GM19099 (cell line): ENCODE measurements around the gene PIP5K1A.
A peak's percentile ranks its signal among the peaks of the same experiment; 100 is the strongest.

Experiments used
- POLR2A ChIP-seq: IDR thresholded peaks from 3 replicates; pipeline ENCODE4 v1.6.1; 2011; ENCODE audit warnings: low read depth; ENCODE audit not compliant: insufficient read length; ENCODE audit errors: extremely low read depth

PIP5K1A gene, protein sequence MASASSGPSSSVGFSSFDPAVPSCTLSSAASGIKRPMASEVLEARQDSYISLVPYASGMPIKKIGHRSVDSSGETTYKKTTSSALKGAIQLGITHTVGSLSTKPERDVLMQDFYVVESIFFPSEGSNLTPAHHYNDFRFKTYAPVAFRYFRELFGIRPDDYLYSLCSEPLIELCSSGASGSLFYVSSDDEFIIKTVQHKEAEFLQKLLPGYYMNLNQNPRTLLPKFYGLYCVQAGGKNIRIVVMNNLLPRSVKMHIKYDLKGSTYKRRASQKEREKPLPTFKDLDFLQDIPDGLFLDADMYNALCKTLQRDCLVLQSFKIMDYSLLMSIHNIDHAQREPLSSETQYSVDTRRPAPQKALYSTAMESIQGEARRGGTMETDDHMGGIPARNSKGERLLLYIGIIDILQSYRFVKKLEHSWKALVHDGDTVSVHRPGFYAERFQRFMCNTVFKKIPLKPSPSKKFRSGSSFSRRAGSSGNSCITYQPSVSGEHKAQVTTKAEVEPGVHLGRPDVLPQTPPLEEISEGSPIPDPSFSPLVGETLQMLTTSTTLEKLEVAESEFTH

GRCh38 chr1:151198254-151199127, at the start of gene PIP5K1A:
TSS of gene PIP5K1A (plus strand) at chr1:151198552. CDS start at chr1:151198997, 445 bp downstream.
- TF ChIP-seq POLR2A = peak; percentile 80

- TF ChIP-seq POLR2A = no peak
These were observed 41.9 kb upstream of the PIP5K1A start, which contains the start of gene TNFAIP8L2 for GRCh38 chr1:151156515-151156819. TSS of gene TNFAIP8L2 (plus strand) at chr1:151156649. CDS start at chr1:151158698, 2,049 bp downstream.

GRCh38 chr1:151157067-151157531, 41.3 kb upstream of the PIP5K1A start:
- peak; percentile 31 for TF ChIP-seq POLR2A

DNA sequence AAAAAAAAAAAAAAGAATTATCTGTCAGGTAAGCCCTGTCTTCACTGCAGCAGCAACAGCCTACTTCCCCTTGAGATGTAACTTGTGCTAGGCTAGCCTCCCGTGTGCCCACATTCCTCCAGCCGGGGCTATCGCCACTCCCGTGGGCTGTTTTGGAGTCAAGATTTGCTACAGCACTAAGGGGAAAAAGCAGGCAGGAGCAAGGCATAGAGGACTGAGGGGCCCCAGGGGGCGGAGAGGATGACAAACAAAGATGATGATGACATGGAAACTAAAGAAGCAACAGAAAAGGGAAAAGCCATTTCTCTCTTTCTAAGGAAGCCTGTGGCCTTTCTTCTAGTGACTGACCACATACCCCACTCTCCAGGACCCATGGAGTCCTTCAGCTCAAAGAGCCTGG, 40.0 kb upstream of the PIP5K1A start:
- no peak for TF ChIP-seq POLR2A

GRCh38 chr1:151158751-151159251, 39.6 kb upstream of the PIP5K1A start:
- no peak for TF ChIP-seq POLR2A

DNA sequence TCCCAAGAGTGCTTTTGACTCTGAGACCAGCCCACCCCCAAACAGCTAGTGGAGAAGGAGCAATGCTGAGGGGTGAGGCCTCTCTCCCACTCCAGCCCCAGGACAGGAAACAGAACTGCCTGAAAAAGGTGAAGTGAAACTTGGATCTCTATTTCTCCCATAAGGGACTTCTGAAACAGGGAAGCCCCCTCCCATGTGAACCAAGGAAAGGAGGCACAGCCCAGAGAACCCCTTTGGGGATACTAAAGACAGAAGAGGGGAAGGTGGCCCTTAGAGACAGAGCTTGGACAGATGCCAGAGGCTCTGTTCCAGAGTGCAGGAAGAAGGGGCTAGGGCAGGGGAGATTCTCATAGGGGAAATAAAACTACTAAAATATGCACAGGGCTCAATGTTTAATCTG, 39.0 kb upstream of the PIP5K1A start:
- TF ChIP-seq POLR2A = no peak

DNA sequence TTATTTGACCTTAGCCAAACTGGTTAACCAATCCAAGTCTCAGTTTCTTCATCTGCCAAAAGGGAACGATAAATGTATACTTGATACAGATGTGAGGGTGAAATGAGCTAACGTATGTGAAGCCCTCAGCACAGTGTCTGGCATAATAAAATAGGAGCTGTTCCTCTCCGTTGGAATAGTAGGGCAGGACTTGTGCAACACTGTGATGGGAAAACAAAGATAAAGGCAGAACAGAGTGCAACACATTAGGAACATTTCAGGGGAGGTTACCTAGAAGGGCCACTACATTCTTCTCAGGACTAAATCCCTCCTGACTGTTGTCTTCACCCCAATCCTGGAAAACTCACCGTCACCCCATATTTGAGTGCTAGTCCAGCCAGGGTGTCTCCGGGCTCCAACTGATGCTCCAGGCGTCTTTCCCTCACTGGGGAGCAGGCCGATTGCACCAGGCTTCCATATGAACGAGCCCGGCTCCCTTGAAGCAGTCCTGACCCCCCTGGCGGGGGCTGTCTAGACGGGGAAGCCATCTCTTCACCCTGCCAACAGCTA, 33.5 kb upstream of the PIP5K1A start:
- TF ChIP-seq POLR2A = no peak

DNA sequence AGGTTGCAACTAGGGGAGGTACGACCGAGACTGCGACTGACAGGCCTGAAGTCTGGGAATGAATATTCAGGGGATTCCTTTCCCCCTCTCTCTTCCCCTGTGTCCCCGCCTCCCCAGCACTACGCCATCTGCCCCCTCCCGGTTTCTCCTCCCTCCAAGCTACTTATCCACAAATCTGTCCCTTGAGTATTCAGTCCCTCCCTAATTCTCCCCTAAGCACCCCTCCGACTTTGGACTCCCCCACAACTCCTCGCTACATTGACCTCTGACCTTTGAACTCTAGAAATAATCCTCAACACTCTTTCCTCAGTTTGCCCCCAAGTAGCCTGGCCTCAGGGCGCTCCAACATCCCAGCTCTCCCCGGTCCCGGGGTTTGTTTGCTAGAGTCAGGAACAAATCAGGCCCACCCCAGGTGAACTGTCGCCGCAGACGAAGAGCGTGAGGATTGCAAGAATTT, 33.0 kb upstream of the PIP5K1A start:
- TF ChIP-seq POLR2A = no peak

DNA sequence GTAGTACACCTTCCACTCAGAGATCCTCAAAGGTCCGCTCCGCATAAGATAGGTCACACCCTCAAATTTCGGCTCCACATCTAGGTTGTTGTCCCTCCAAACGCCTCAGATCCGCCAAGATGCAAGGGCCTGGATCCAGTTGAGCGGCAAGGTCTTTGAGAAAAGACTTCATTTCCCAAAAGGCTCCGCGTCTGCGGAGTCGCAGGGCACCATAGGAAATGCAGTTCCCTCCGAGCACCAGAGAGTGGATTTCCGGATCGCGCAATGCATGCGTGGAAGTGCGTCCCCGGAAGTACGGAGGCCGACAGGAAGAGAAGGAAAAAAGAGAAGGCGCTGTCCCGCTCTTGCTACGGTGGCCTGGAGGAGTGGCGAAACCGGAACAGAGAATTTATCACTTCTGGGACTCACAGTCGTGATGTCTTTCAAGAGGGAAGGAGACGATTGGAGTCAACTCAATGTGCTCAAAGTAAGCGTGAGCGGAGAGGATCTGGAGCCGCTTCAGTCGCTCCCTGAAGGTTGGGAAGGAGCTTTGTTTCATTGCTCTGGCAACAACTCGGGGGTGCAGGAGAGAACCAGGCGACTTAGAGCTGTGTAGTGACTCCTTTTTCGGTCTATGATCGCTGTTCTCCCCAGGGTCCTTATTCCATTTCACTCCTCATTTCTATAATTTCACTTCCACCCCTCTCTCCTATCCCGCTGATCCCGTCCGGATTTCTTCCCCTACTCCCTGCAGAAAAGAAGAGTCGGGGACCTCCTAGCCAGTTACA, 32.4 kb upstream of the PIP5K1A start, which contains the start of the genes LYSMD1 and SCNM1:
LYSMD1 (minus strand) TSS at position 165 of the 767 bp plus-strand sequence. CDS start 644 bp downstream, outside the sequence.
SCNM1 (plus strand) TSS at position 407 of the 767 bp plus-strand sequence; CDS start at position 416, 9 bp downstream.
- TF ChIP-seq POLR2A = peak; percentile 89

- TF ChIP-seq POLR2A = no peak
These were observed 31.8 kb upstream of the PIP5K1A start for GRCh38 chr1:151166505-151166956.

DNA sequence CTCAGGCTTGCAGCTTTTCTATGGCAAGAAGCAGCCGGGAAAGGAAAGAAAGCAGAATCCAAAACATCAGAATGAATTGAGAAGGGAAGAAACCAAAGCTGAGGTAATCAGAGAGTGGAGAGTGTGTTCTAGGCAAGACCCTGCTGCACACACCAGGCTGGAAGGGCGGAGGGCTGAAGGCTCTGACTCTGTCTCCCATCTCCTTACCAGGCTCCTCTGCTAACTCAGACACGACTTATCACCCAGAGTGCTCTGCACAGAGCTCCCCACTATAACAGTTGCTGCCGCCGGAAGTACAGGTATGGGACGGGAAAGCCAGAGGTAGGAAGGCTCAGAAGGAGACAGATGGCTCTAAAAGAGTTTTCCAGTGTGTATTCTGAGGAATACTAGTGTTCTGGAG, 31.2 kb upstream of the PIP5K1A start:
- TF ChIP-seq POLR2A = no peak

GRCh38 chr1:151171190-151171589, 27.2 kb upstream of the PIP5K1A start:
- no peak for TF ChIP-seq POLR2A

DNA sequence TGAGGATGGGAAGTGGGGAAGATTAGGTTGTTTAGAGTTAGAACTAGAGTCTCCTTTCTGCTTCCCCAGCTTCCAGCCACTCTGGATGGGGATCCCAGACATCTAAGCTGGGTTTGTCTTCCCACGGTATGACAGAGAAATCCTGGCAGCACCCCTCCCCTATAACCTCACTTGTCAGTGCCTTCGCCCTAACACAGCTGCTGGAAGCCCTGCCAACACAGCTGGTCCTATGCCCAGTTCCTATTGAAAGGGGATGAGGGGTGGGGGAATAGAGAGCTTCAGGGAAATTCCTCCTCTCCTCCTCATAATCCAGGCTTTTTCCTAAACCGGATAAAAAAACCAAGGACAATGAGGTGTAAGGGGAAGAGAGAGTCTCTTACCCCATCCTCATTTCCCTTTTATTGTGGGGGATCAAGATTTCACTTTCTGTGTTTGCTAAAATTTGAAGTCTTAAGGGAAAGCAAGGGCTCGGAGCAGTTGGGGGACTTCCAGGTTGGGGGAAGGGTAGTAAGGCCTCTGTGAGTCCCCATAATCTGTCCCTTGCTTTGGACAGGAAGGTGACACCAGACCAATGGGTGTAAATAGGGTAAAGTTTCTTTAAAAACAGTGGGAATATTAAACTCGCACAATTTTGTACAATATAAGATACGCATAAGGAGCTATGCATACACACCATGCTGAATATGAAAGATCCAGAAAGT, 23.2 kb upstream of the PIP5K1A start:
- no peak for TF ChIP-seq POLR2A

- no peak for TF ChIP-seq POLR2A
These were observed 22.5 kb upstream of the PIP5K1A start, which contains the start of gene TMOD4 for GRCh38 chr1:151175863-151176262. TSS of gene TMOD4 (minus strand) at chr1:151175981. CDS start at chr1:151174875, 1,106 bp downstream.
